22Rv1 (cell line): ENCODE results near the gene DLL4.

Experiments used
- H3K27ac ChIP-seq: fragments of 450-650 bp; 2 replicates; pipeline ENCODE4 v1.5.1; 2017
- CTCF ChIP-seq: fragments of 450-650 bp; IDR thresholded peaks from 2 replicates; pipeline ENCODE4 v1.5.1; 2017; ENCODE audit warnings: mild to moderate bottlenecking
- ZFX ChIP-seq: fragments of 450-650 bp; IDR thresholded peaks from 2 replicates; pipeline ENCODE4 v1.6.1; 2017; ENCODE audit warnings: antibody characterized with exemption, borderline replicate concordance

DLL4 gene

DNA sequence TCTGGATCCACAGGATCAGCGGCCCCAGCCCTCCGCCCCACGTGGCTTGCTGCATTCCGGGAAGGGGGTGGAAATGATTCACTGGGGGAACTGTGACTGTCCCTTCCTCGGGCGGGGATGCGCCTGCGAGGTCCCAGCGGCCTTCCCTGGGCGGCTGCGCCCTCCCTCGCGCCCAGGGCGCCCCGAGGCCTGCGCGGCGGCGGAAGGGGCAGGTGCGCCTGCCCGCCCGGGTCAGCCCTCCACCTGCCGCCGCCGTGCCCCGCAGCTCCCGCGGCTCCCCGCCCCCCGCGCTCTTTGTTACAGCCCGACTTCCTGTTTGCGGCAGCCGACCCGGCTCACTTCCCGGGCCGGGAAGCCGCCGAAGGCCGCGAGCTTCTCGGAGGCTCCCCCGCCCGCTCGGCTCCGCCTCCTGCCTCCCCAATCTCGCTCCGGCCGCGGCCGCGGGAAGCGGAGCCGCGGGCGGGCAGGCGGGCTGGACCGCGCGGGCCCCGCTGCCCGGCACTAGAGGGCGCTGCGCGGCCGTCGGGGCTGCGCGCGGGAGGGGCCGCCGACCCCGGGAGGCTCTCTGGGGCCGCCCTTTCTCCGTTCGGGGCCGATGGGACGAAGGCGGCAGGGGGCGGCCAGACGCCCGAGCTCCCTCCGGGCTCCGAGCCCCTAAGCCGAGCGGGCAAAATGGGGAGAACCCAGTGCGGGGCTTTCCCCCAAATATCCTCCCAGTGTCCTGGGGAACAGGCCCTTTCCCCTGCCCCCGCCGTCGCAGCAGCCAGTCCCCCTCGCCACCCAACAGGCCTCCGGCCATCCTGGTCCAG, 12.6 kb downstream of the DLL4 start:
- peak overlapping the region; percentile 26; the same call in 1 of the 2 replicates for H3K27ac ChIP-seq
- peak; percentile 98 for TF ChIP-seq CTCF
- TF ChIP-seq ZFX, result no peak

DNA sequence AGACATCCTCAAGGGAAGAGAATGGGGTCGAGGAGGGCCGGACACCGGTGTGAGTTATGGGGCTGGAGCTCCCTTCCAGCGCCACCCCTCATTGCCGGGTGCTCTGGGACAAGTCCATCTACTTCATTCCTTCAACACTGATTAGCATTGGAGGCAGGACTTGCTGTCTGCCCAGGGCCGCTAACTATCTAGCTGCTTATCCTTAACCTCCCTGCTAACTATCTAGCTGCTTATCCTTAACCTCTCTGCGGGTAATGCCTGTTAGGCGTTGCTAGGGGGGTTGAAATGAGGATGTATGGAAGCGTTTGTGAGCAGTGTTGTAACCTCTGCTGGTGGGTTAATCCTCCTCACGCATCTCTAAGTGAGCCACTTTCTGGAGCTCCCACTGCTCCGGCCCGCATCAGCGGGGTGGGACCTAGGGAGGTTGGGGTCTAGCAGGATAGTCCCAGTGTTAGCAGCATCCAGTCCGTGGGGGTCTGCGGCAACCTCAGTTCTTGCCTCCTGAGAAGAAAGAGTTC, 13.3 kb downstream of the DLL4 start:
- H3K27ac ChIP-seq, result no peak overlapping the region
- TF ChIP-seq ZFX (no peak), CTCF (no peak)

DNA sequence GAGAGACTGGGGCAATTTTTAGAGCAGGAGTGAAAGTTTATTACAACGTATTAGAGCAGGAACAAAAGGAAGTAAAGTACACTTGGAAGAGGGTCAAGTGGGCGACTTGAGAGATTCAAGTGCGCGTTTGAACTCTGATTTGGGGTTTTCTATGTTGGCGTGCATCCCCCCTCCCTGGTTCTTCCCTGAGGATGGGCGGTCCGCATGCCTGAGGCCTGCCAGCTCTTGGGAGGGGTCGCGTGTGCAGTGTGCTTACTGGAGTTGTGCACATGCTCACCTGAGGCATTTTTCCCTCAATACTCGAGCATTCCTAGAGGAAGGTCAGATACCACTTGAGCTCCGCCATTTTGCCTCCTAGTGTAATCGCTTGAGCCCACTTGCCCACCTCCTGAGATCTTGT, 13.7 kb downstream of the DLL4 start:
- TF ChIP-seq ZFX (no peak), CTCF (no peak)
- H3K27ac ChIP-seq, result no peak overlapping the region

DNA sequence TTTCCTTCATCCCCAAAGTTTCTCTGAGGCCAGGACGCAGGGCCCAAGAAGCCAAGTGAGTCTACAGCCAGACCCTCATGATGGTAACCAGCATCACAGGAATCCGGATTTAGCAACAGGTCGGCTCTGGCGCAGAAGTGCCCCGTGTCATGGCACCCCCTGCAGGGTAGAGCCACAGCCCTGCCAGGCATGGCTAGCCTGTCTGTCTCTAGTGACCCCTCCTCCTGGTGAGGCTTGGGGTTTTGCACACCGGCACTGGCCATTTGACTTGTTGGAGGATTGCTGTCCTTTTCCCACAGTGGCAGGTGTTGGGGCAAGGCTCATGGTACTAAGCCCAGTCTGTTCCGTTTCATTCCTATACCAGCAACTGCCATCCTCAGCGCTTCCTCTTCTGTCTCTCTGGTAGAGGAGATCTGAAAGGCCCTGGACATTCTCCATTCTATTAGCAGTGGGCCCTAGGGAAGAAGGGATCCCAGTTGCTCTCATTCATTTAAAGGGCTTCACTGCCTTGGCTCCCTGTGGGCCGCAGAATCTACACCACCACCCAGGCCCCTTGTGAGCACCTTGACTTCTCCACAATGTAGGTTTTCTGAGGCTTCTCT, 14.7 kb downstream of the DLL4 start:
- peak overlapping the region; percentile 40; the same call in 1 of the 2 replicates for H3K27ac ChIP-seq
- TF ChIP-seq ZFX (no peak), CTCF (peak; percentile 11; the same call in 1 of the 2 replicates)

DNA sequence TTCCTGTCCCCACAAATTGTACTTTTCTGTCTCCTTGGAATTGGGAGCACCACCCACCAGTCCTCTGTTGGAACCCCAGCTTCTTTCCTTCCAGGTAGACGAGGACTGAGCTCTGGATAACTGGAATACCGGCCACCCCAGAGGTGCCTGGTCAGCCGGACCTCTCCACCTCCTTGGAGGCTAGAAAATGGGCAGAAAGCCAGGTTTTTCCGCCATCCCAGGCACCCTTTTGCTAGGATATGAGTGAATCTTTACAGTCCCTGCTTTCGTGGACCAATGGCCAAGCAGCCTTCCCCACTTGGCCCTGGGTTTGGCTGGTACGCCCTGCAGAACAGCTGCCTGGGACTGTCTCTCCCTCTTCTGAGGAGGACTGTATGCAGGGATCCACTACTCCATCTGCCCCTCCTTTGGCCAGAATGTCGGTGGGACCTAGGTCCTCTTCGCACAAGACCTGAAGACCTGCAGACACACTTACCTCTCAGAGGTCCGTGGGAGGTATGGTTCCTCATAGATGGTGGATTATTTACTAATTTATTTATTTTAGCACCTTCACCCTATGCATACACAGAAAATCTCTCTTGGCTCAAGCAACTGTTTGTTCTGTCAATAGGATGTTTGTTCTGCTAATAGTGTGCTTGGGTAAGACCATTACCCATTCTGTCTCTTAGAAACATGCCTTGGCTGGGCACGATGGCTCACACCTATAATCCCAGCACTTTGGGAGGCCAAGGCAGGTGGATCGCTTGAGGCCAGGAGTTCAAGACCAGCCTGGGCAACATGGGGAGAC, 15.6 kb downstream of the DLL4 start:
- H3K27ac ChIP-seq, result peak overlapping the region; percentile 40
- TF ChIP-seq ZFX (no peak), CTCF (no peak)

- TF ChIP-seq ZFX, result no peak
- no peak overlapping the region for H3K27ac ChIP-seq
Observed at GRCh38 chr15:40948706-40949473, 19.8 kb downstream of the DLL4 start.

DNA sequence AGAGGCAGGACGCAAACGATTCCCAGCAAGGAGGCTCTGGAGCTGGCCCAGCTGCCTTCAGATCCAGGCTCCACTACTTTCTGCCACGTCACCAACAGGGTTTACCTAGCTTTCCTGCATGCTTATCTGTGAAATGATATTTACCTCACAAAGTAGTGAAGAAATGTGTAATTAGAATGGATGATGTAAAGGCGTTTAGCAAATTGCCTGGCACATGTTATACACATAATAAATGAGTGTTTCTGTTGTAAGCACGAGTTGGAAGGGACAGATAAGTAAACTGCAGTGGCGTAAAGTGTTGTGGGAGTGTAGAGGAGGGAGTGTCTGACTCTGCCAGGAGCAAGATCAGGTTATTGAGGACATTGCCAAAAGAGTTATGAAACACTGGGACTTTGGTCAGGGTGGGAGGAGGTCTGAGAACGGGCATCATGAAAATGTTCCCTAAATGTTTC, 20.6 kb downstream of the DLL4 start:
- no peak for TF ChIP-seq ZFX
- no peak for TF ChIP-seq CTCF
- H3K27ac ChIP-seq, result no peak overlapping the region; the same call in 1 of the 2 replicates
